Karpas-422 (cell line): Measurements from ENCODE around the gene SRPRB. TPM values are rescaled to one million over a fixed set of nuclear protein-coding genes. Genes with fewer than 3 reads are reported as not detected.

Source experiments
- DNase-seq: peaks from one replicate; pipeline ENCODE4 v3.0.0-alpha.2; 2015
- H2AFZ ChIP-seq: fragments of 200-600 bp; sonication (generic); 2 replicates; pipeline ENCODE4 v1.6.1; 2014; ENCODE audit warnings: antibody characterized with exemption, low read length, mixed read lengths
- H3K27ac ChIP-seq: fragments of 200-600 bp; sonication (generic); 2 replicates; pipeline ENCODE4 v1.5.1; 2014; ENCODE audit warnings: mild to moderate bottlenecking, low read length, moderate library complexity
- H3K27me3 ChIP-seq: fragments of 200-600 bp; sonication (generic); 2 replicates; pipeline ENCODE4 v1.6.1; 2014; ENCODE audit warnings: low read length, mixed read lengths
- H3K36me3 ChIP-seq: fragments of 200-600 bp; sonication (generic); 2 replicates; pipeline ENCODE4 v1.6.1; 2014; ENCODE audit warnings: low read length, mixed read lengths; ENCODE audit not compliant: insufficient read depth
- H3K4me1 ChIP-seq: fragments of 200-600 bp; sonication (generic); 2 replicates; pipeline ENCODE4 v1.6.1; 2014; ENCODE audit warnings: mild to moderate bottlenecking, low read length, mixed read lengths
- H3K4me2 ChIP-seq: fragments of 200-600 bp; sonication (generic); 2 replicates; pipeline ENCODE4 v1.6.1; 2014; ENCODE audit warnings: low read length, low read depth, mild to moderate bottlenecking; ENCODE audit not compliant: poor library complexity, severe bottlenecking
- H3K4me3 ChIP-seq: fragments of 200-600 bp; sonication (generic); 2 replicates; pipeline ENCODE4 v1.5.1; 2014; ENCODE audit warnings: mild to moderate bottlenecking, antibody characterized with exemption, low read length, mixed read lengths
- H3K79me2 ChIP-seq: fragments of 200-600 bp; sonication (generic); 2 replicates; pipeline ENCODE4 v1.6.1; 2014; ENCODE audit warnings: mild to moderate bottlenecking, low read length, mixed read lengths
- H3K9ac ChIP-seq: fragments of 200-600 bp; sonication (generic); 2 replicates; pipeline ENCODE4 v1.6.0; 2014; ENCODE audit warnings: low read length
- H3K9me2 ChIP-seq: fragments of 200-600 bp; sonication (generic), shearing (Covaris generic); replicated peaks from 2 replicates; pipeline ENCODE4 v1.6.0; 2014; ENCODE audit warnings: mild to moderate bottlenecking, low read length, moderate library complexity; ENCODE audit not compliant: insufficient read depth
- H3K9me3 ChIP-seq: fragments of 300-700, 200-600 bp; sonication (generic); 2 replicates; pipeline ENCODE4 v1.6.1; 2014; ENCODE audit warnings: low read length, mixed read lengths
- H4K20me1 ChIP-seq: fragments of 200-600 bp; sonication (generic); 2 replicates; pipeline ENCODE4 v1.6.1; 2014; ENCODE audit warnings: mild to moderate bottlenecking, antibody characterized with exemption, low read length, low read depth; ENCODE audit not compliant: insufficient read depth
- total RNA-seq: library from RNA; depleted of rRNA; stranded (reverse); fragments of >200 nt; shearing (Covaris generic); gene quantifications from 2 replicates; pipeline ENCODE4 v1.2.3, GENCODE V29; 2014; ENCODE audit warnings: low replicate concordance

SRPRB gene
- total RNA-seq, 1 experiment from 2014 or later, result 85.7 TPM

DNA sequence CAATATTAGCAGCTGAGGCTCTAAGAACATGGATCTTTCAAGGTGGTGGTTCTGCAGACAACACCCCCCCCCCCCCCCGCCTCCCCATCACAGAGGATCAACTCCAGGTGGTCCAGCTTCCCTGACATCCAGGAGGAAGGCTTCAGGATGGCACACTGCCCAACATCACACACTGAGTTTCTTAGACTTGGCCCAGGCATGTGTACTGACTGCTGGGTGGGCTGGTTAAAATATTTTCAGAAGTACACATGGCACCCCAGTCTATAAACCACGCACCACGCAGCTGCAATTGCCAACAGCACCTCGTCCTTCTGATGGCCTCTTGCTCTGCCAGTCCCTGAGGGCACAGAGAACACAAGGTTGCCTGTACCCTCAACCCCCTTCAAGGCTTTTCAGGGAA is 22.1 kb downstream of the SRPRB start:
- no peaks in the 10 kb centered on the region for H3K9me3 ChIP-seq
- no peaks in the 10 kb centered on the region for H3K79me2 ChIP-seq
- no peak overlapping the region for H3K4me2 ChIP-seq
- no peak overlapping the region for H3K27ac ChIP-seq
- no peaks in the 10 kb centered on the region for H3K27me3 ChIP-seq
- no peaks in the 10 kb centered on the region for H4K20me1 ChIP-seq
- H3K9ac ChIP-seq, result no peak overlapping the region
- no peak for DNase-seq
- no peak overlapping the region for H3K4me3 ChIP-seq
- no peaks in the 10 kb centered on the region for H3K4me1 ChIP-seq
- H3K36me3 ChIP-seq, result peaks cover 3% of the 10 kb centered on the region
- no peaks in the 10 kb centered on the region for H3K9me2 ChIP-seq
- no peak overlapping the region for H2AFZ ChIP-seq

DNA sequence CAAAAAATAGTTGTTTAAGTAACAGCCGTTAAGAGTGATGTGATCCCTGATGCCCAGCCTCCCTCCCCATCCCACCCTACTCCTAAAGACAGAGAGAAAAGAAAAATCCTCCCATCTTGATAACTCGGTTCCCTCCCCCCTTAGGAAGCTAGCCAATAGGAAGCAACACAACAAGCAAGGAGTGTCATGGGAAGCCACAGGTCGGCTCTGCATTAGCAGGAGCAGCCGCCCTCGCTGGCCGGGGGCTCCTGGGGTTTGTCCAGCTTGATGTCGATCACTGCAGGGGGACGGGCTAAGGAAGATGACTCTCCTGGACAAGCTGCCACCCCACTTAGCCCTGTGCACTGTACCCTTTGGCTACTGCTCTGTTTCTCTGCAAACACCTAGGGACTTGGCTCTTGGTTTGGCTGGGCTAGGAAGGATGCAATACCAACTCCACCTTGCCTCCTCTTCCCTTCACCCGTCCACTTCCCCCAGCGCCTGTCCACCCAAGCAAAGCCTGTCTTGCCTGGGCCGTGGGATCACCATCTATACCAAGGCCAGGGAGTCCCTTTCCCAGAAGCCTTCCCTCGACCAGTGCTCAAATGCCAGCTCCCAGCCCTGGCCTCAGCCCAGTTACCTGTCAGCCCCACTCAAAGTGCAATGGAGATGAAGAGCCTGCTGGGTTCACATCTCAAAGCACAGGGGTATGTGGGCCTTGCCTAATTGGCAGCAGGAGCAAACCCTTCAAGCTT is 23.1 kb downstream of the SRPRB start:
- Histone ChIP-seq H3K4me2 (no peak overlapping the region), H3K9me2 (no peaks in the 10 kb centered on the region), H3K27me3 (no peaks in the 10 kb centered on the region), H2AFZ (no peak overlapping the region), H3K9ac (no peak overlapping the region), H3K36me3 (no peaks in the 10 kb centered on the region), H3K4me3 (no peak overlapping the region), H3K79me2 (no peaks in the 10 kb centered on the region), H3K9me3 (no peaks in the 10 kb centered on the region), H3K27ac (no peak overlapping the region), H4K20me1 (no peaks in the 10 kb centered on the region), H3K4me1 (no peaks in the 10 kb centered on the region)
- no peak for DNase-seq

DNA sequence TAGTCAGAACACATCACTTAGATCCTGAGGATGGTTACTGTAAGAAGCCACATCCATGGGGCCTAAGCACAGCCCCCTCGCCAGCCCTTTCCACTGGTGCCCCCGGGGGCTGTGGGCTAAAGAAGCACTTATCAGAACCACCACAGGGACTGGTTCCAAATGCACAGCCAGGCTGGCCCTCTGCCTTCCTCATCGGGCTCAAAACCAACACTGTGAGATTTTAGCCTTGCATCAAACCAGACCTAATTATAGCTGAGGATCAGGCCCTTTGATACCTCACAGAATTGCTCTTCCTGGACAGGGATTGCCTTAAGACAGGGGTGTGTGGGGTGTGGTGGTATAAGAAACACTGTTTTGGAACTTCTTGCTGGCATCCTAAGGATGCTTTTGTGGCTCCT is 23.7 kb downstream of the SRPRB start:
- H4K20me1 ChIP-seq, result no peaks in the 10 kb centered on the region
- DNase-seq, result no peak
- H3K79me2 ChIP-seq, result no peaks in the 10 kb centered on the region
- no peaks in the 10 kb centered on the region for H3K9me3 ChIP-seq
- no peaks in the 10 kb centered on the region for H3K36me3 ChIP-seq
- H3K4me3 ChIP-seq, result no peak overlapping the region
- H3K9me2 ChIP-seq, result no peaks in the 10 kb centered on the region
- H3K27me3 ChIP-seq, result no peaks in the 10 kb centered on the region
- H3K27ac ChIP-seq, result no peak overlapping the region
- H3K4me2 ChIP-seq, result no peak overlapping the region
- H3K9ac ChIP-seq, result no peak overlapping the region
- no peak overlapping the region for H2AFZ ChIP-seq
- H3K4me1 ChIP-seq, result no peaks in the 10 kb centered on the region

DNA sequence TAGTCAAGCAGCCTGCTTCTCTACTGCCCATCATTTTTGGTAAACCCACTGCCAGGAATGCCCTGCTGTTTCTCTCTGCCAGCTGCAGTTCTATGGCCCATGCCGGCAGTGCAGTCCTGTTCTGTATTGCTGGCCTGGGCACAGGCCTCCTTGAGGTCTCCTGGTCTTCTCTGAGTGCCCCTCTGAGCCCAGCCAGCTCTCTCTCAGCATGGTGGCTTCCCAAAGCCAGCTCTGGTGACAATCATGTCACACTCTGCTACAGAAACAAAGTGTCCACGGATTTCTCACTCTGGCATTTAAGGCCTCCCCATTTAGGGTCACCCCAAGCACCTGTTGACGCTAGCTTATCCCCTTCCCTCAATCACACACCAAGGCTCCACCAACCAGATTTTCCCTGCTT is 24.5 kb downstream of the SRPRB start:
- Histone ChIP-seq H3K27me3 (no peaks in the 10 kb centered on the region), H3K4me1 (no peaks in the 10 kb centered on the region), H3K4me2 (no peak overlapping the region), H3K36me3 (no peaks in the 10 kb centered on the region), H3K79me2 (no peaks in the 10 kb centered on the region), H3K4me3 (no peak overlapping the region), H3K9ac (no peak overlapping the region), H3K9me2 (no peaks in the 10 kb centered on the region), H3K27ac (no peak overlapping the region), H2AFZ (no peak overlapping the region), H3K9me3 (no peaks in the 10 kb centered on the region), H4K20me1 (no peaks in the 10 kb centered on the region)
- DNase-seq, result no peak

DNA sequence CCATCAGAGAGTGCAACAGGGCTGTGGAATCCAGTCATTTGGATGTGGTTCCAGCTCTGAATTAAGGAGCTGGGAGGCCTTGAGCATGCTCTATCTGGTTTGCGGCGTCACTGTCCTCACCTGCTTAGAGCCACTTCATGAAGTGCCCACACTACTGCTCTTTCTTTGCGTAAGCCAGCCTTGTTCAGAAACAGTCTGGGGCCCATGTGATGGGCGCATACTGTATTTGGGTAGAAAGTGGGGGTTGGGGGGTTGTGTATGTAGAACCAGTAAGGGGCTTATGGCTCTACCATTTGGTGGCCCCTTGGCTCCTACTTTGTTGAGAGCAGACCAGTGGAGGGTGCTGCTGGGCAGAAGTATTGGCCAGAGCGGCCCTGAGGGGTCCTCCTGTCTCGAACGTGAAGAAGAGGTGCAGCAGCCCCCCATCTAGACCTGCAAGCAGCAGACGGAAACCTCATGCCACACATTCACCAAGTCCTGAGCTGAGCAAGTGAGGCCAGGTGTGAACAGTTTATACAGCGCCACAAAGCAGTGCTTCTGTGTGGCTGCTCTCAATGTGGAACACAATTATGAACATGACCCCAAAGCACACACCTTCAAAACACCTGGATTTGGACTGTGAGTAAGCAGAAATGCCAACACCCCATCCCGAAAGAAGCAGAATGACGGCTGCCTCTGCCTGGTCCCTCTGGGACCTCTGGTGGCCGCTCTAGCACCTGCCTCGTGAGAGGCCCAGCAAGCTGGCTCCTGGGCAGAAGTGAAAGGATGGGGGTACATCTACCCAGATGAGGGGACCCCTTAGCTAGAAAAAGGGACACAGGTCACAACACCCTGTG is 26.6 kb downstream of the SRPRB start:
- no peak overlapping the region for H3K4me3 ChIP-seq
- no peaks in the 10 kb centered on the region for H3K36me3 ChIP-seq
- H4K20me1 ChIP-seq, result no peaks in the 10 kb centered on the region
- no peak overlapping the region for H3K9ac ChIP-seq
- H2AFZ ChIP-seq, result no peak overlapping the region
- no peak for DNase-seq
- H3K4me2 ChIP-seq, result no peak overlapping the region
- no peaks in the 10 kb centered on the region for H3K27me3 ChIP-seq
- no peaks in the 10 kb centered on the region for H3K9me2 ChIP-seq
- H3K9me3 ChIP-seq, result no peaks in the 10 kb centered on the region
- H3K27ac ChIP-seq, result no peak overlapping the region
- no peaks in the 10 kb centered on the region for H3K79me2 ChIP-seq
- no peaks in the 10 kb centered on the region for H3K4me1 ChIP-seq

GRCh38 chr3:133832802-133833144 is 27.2 kb downstream of the SRPRB start:
- Histone ChIP-seq H3K9me3 (no peaks in the 10 kb centered on the region), H3K4me1 (no peaks in the 10 kb centered on the region), H3K36me3 (no peaks in the 10 kb centered on the region), H3K79me2 (no peaks in the 10 kb centered on the region), H2AFZ (no peak overlapping the region), H3K9ac (no peak overlapping the region), H3K27me3 (no peaks in the 10 kb centered on the region), H3K4me2 (no peak overlapping the region), H4K20me1 (no peaks in the 10 kb centered on the region), H3K9me2 (no peaks in the 10 kb centered on the region), H3K27ac (no peak overlapping the region), H3K4me3 (no peak overlapping the region)
- no peak for DNase-seq

DNA sequence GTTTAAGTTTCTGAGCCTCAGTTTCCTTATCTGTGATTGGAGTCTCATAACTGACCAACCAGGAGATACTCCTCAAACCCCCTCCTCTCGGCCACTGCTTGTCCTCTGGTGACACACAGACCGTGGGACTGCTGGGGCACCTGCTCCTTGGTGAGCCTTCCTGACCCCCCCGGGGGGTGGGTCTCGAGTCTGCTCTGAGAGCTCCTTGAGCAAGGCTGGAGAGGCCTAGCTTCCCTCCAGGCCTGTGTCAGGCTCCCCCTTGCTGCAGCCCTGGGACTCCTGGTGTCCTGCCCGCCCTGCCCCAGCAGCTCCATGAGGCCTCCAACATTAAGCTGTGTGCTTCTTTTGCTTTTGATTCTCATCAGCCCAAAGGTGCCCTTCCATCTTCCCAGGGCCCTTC is 27.7 kb downstream of the SRPRB start:
- H3K9me3 ChIP-seq, result no peaks in the 10 kb centered on the region
- H3K4me3 ChIP-seq, result no peak overlapping the region
- no peak overlapping the region for H2AFZ ChIP-seq
- no peaks in the 10 kb centered on the region for H3K27me3 ChIP-seq
- no peak overlapping the region for H3K9ac ChIP-seq
- no peak for DNase-seq
- no peaks in the 10 kb centered on the region for H3K4me1 ChIP-seq
- no peaks in the 10 kb centered on the region for H3K79me2 ChIP-seq
- H3K36me3 ChIP-seq, result no peaks in the 10 kb centered on the region
- no peak overlapping the region for H3K27ac ChIP-seq
- no peaks in the 10 kb centered on the region for H3K9me2 ChIP-seq
- H3K4me2 ChIP-seq, result no peak overlapping the region
- H4K20me1 ChIP-seq, result no peaks in the 10 kb centered on the region

- Histone ChIP-seq H3K4me3 (no peak overlapping the region), H3K79me2 (no peaks in the 10 kb centered on the region), H3K9me3 (no peaks in the 10 kb centered on the region), H2AFZ (no peak overlapping the region), H3K9ac (no peak overlapping the region), H3K4me2 (no peak overlapping the region), H3K27me3 (no peaks in the 10 kb centered on the region), H3K27ac (no peak overlapping the region), H4K20me1 (no peaks in the 10 kb centered on the region), H3K9me2 (no peaks in the 10 kb centered on the region), H3K4me1 (no peaks in the 10 kb centered on the region), H3K36me3 (no peaks in the 10 kb centered on the region)
- no peak for DNase-seq
Measured at GRCh38 chr3:133833880-133834620, 28.4 kb downstream of the SRPRB start.
